K562 (cell line): Measurements from ENCODE around the gene SMIM29. TPM values are rescaled to one million over a fixed set of nuclear protein-coding genes. Genes with fewer than 3 reads are reported as not detected.

ENCODE experiments used
- BHLHE40 ChIP-seq: IDR thresholded peaks from 2 replicates; pipeline ENCODE4 v1.6.1; 2011; ENCODE audit warnings: low read length, improper control_type of control experiment
- DPF2 ChIP-seq: fragments of 450-650 bp; IDR thresholded peaks from 2 replicates; pipeline ENCODE4 v1.6.1; 2016
- ELF4 ChIP-seq: fragments of 450-650 bp; formaldehyde crosslinking; IDR thresholded peaks from 2 replicates; pipeline ENCODE4 v1.4.0; 2022; ENCODE audit warnings: missing genetic modification characterization
- FOS ChIP-seq: IDR thresholded peaks from 3 replicates; pipeline ENCODE4 v1.6.1; 2011; ENCODE audit not compliant: insufficient read length; ENCODE audit errors: extremely low read depth
- HMGN3 ChIP-seq: IDR thresholded peaks from 2 replicates; pipeline ENCODE4 v1.6.1; 2011; ENCODE audit warnings: borderline replicate concordance, low read depth, mild to moderate bottlenecking, mixed read lengths, low read length; ENCODE audit not compliant: insufficient read length; ENCODE audit errors: extremely low read depth
- MBD2 ChIP-seq: sonication (generic); IDR thresholded peaks from 2 replicates; pipeline ENCODE4 v1.6.1; 2016; ENCODE audit warnings: low read depth, borderline replicate concordance
- MIER1 ChIP-seq: fragments of 450-650 bp; IDR thresholded peaks from 2 replicates; pipeline ENCODE4 v1.6.1; 2016; ENCODE audit warnings: antibody characterized with exemption, mild to moderate bottlenecking, low read depth
- MTA3 ChIP-seq: fragments of 450-650 bp; formaldehyde crosslinking; IDR thresholded peaks from 2 replicates; pipeline ENCODE4 v1.6.1; 2017; ENCODE audit warnings: mild to moderate bottlenecking, borderline replicate concordance
- MYC ChIP-seq, 2 experiments: fragments of 250-450 bp in 1 of 2; sonication (Bioruptor Pico) in 1 of 2; IDR thresholded peaks; 2 replicates each; pipeline versions ENCODE4 v1.5.1 to v1.6.1; 2012 to 2021; ENCODE audit warnings: low read depth in 2 of 2, borderline replicate concordance in 1 of 2, improper control_type of control experiment in 1 of 2, low read length in 1 of 2, mild to moderate bottlenecking in 1 of 2, moderate library complexity in 1 of 2
- NFE2L1 ChIP-seq: fragments of 450-650 bp; IDR thresholded peaks from 2 replicates; pipeline ENCODE4 v1.6.1; 2016; ENCODE audit warnings: missing genetic modification characterization, low read depth, mild to moderate bottlenecking, missing compliant biosample characterization, moderate library complexity, borderline replicate concordance
- RB1 ChIP-seq: fragments of 450-650 bp; IDR thresholded peaks from 2 replicates; pipeline ENCODE4 v1.6.1; 2017; ENCODE audit warnings: low read depth, mild to moderate bottlenecking
- SAFB ChIP-seq: fragments of 200-400 bp; formaldehyde crosslinking; IDR thresholded peaks from 2 replicates; pipeline ENCODE4 v1.6.1; 2017; ENCODE audit warnings: low read depth, low read length, borderline replicate concordance
- SIX5 ChIP-seq, 2 experiments: IDR thresholded peaks; 2 replicates each; pipeline ENCODE4 v1.6.1; 2011; ENCODE audit warnings: low read length in 2 of 2, borderline replicate concordance in 1 of 2, low read depth in 1 of 2, mild to moderate bottlenecking in 1 of 2, moderate library complexity in 1 of 2; ENCODE audit not compliant: insufficient read depth in 1 of 2
- TFAM ChIP-seq: fragments of 250-450 bp; sonication (Bioruptor Pico); conservative IDR thresholded peaks from 2 replicates; pipeline ENCODE4 v1.5.0; 2021; ENCODE audit warnings: mild to moderate bottlenecking, moderate library complexity
- U2AF2 ChIP-seq: fragments of 200-400 bp; formaldehyde crosslinking; optimal IDR thresholded peaks from 2 replicates; pipeline ENCODE3; 2017; ENCODE audit warnings: low read depth, mild to moderate bottlenecking, low read length
- YBX1 ChIP-seq: fragments of 450-650 bp; IDR thresholded peaks from 2 replicates; pipeline ENCODE4 v1.7.1; 2016; ENCODE audit warnings: mild to moderate bottlenecking
- ZBTB17 ChIP-seq: fragments of 450-650 bp; formaldehyde crosslinking; IDR thresholded peaks from 2 replicates; pipeline ENCODE4 v1.4.0; 2020; ENCODE audit warnings: mild to moderate bottlenecking
- ZNF316 ChIP-seq: fragments of 450-650 bp; IDR thresholded peaks from 2 replicates; pipeline ENCODE4 v1.6.1; 2016
- polyA plus RNA-seq, 8 experiments: library from polyadenylated mRNA; depleted of rRNA in 4 of 8; stranded (reverse) in 5 of 8; unstranded in 3 of 8; fragments of >200 nt; fragmentation: Nextera tagmentation in 2 of 8; fragmentation: Illumina TruSeq in 1 of 8; extraction: Ambion mirVana in 2 of 8; extraction: Trizol in 1 of 8; gene quantifications; 2 replicates each; pipeline versions ENCODE4 v1.2.1 to v1.2.3, GENCODE V29; 2011 to 2014; ENCODE audit warnings: inconsistent platforms in 1 of 8, missing spikeins in 1 of 8
- total RNA-seq, 7 experiments: library from RNA; depleted of rRNA in 6 of 7; stranded (reverse); fragments of >200 nt in 6 of 7; fragmentation: Illumina TruSeq in 2 of 7; extraction: Trizol in 2 of 7; gene quantifications; 2 replicates each; pipeline versions ENCODE4 v1.2.1 to v1.2.3, GENCODE V29; 2011 to 2021; ENCODE audit warnings: low replicate concordance in 1 of 7
- TF ChIP-seq, protein P1 (sequence below): fragments of 450-650 bp; IDR thresholded peaks from 2 replicates; pipeline ENCODE4 v1.6.1; 2016; ENCODE audit warnings: borderline replicate concordance
- TF ChIP-seq, protein P2 (sequence below), 2 experiments: fragments of 450-650 bp; conservative IDR thresholded peaks; 2 replicates each; pipeline ENCODE4 v1.6.1; 2017; ENCODE audit warnings: mild to moderate bottlenecking in 2 of 2, moderate library complexity in 2 of 2
- TF ChIP-seq, protein P3 (sequence below): fragments of 250-450 bp; sonication (Bioruptor Pico); IDR thresholded peaks from 2 replicates; pipeline ENCODE4 v1.5.0; 2020; ENCODE audit warnings: mild to moderate bottlenecking

SMIM29 gene
- total and polyA plus RNA-seq, 9 of the 15 experiments (the other 6 are each of a cell fraction or from before 2014, with no cell fraction given), result 6.5 to 36.7 (median 20.9) TPM

DNA sequence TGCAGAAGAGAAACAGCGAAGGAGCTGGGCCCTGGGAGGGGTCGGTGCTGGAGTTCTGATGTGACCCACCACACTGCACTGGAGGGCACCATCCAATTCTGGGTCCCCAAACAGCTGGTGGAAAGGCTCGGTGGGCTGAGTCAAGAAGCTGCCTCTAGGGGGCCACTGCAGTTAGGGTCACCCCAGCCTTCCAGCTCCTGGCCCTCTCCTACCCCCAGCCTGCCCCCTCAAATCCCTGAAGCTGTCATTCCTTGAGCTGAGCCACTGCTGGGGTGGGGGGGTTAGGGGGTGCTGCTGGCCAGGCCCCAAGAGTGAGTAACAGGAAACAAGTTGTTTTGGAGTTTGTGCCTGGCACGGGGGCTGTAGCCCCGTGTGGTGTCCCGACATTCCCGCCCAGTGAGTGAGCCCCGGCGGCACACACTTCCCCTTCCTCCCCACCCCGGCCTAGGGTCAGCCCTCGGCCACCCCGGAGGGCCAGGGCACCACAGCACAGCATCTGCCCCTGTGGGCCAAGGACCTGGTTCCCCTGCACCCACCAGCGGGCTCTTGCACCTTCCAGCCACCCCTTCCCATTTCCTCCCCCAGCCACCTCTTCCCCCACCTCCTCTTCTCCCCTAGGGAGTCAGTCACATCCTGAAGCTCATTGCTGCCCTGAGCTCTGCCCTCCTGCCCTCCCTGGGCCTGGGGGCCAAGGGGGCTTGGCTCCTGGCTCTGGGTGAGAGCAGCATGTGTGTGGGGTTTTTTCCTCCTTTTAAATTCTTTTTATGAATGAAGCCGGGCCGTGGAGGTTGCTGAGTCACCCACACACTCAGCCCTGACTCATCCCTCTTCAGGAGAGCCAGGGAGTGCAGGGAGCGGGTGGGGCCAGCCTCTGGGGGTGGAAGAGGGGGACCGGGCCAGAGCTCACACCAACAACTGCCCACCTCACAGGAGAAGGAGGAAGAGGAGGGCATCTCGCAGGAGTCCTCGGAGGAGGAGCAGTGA is 4.6 kb downstream of the SMIM29 start (continued):
- TF ChIP-seq NFE2L1 (peak; percentile 90), MTA3 (0 out of 2 replicates have a peak, but pooled peaks have one; percentile 6), U2AF2 (no peak), FOS (peak; percentile 80), ELF4 (CRISPR knock-in tag) (0 out of 2 replicates have a peak, but pooled peaks have one; percentile 83), SIX5 (IDR thresholded peaks at IDR 0.05; ENCODE audit: borderline replicate concordance in 1 of 2, insufficient read depth in 1 of 2, low read depth in 1 of 2, low read length in 2 of 2) (no peak), MIER1 (0 out of 2 replicates have a peak, but pooled peaks have one; percentile 42), SAFB (0 out of 2 replicates have a peak, but pooled peaks have one; percentile 18), BHLHE40 (peak; percentile 42; the same call in 1 of the 2 replicates), HMGN3 (peak; percentile 40), YBX1 (no peak), RB1 (peak; percentile 35; the same call in 1 of the 2 replicates), TFAM (CRISPR knock-in tag) (no peak), ZBTB17 (CRISPR knock-in tag) (0 out of 2 replicates have a peak, but pooled peaks have one; percentile 30), MBD2 (peak; percentile 8; the same call in 1 of the 2 replicates), DPF2 (peak; percentile 97), MYC (IDR thresholded peaks at IDR 0.05; ENCODE audit: low read depth, low read length) (0 out of 2 replicates have a peak, but pooled peaks have one; percentile 24), MYC (CRISPR knock-in tag; IDR thresholded peaks at IDR 0.05; ENCODE audit: borderline replicate concordance, low read depth) (no peak; the same call in 1 of the 2 replicates), ZNF316 (peak; percentile 99)
- TF ChIP-seq, protein P1, sequence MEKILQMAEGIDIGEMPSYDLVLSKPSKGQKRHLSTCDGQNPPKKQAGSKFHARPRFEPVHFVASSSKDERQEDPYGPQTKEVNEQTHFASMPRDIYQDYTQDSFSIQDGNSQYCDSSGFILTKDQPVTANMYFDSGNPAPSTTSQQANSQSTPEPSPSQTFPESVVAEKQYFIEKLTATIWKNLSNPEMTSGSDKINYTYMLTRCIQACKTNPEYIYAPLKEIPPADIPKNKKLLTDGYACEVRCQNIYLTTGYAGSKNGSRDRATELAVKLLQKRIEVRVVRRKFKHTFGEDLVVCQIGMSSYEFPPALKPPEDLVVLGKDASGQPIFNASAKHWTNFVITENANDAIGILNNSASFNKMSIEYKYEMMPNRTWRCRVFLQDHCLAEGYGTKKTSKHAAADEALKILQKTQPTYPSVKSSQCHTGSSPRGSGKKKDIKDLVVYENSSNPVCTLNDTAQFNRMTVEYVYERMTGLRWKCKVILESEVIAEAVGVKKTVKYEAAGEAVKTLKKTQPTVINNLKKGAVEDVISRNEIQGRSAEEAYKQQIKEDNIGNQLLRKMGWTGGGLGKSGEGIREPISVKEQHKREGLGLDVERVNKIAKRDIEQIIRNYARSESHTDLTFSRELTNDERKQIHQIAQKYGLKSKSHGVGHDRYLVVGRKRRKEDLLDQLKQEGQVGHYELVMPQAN, result peak; percentile 77; the same call in 1 of the 2 replicates
- TF ChIP-seq, protein P2, sequence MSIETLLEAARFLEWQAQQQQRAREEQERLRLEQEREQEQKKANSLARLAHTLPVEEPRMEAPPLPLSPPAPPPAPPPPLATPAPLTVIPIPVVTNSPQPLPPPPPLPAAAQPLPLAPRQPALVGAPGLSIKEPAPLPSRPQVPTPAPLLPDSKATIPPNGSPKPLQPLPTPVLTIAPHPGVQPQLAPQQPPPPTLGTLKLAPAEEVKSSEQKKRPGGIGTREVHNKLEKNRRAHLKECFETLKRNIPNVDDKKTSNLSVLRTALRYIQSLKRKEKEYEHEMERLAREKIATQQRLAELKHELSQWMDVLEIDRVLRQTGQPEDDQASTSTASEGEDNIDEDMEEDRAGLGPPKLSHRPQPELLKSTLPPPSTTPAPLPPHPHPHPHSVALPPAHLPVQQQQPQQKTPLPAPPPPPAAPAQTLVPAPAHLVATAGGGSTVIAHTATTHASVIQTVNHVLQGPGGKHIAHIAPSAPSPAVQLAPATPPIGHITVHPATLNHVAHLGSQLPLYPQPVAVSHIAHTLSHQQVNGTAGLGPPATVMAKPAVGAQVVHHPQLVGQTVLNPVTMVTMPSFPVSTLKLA (conservative IDR thresholded peaks at IDR 0.05), result peak; percentile 64 to 81
- TF ChIP-seq, protein P3, sequence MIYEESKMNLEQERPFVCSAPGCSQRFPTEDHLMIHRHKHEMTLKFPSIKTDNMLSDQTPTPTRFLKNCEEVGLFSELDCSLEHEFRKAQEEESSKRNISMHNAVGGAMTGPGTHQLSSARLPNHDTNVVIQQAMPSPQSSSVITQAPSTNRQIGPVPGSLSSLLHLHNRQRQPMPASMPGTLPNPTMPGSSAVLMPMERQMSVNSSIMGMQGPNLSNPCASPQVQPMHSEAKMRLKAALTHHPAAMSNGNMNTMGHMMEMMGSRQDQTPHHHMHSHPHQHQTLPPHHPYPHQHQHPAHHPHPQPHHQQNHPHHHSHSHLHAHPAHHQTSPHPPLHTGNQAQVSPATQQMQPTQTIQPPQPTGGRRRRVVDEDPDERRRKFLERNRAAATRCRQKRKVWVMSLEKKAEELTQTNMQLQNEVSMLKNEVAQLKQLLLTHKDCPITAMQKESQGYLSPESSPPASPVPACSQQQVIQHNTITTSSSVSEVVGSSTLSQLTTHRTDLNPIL (CRISPR knock-in tag), result no peak
